ENCODE data around the gene ADCY6. TPM values are rescaled to one million over a fixed set of nuclear protein-coding genes. Genes with fewer than 3 reads are reported as not detected.

ADCY6 gene
- total RNA-seq: 0.22 and 0.32 TPM in 2 replicates

- intact Hi-C loops (cut with micrococcal nuclease): no loop called here
Observed at GRCh38 chr12:48788854-48789775, at the start of gene ADCY6. Gene ADCY6, minus strand, starts transcription at chr12:48789089. Its CDS starts 5,655 bp downstream, at chr12:48783434.

DNA sequence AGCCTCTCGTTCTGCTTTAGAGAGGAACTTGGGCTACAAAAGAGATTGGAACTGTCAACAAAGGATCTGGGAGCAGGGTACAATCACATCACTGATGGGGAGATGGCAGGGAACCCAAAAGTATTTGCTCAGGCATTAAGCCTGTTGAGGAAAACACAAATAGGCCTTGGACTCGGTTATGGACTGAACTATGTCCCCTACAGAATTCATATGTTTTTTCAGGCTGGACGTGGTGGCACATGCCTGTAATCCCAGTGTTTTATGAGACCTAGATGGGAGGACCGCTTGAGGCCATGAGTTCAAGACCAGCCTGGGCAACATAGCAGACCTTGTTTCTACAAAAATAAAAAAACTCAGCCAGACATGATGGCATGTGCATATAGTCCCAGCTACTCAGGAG lies 49.2 kb upstream of the ADCY6 start:
- intact Hi-C loops (cut with micrococcal nuclease): no loop called here

DNA sequence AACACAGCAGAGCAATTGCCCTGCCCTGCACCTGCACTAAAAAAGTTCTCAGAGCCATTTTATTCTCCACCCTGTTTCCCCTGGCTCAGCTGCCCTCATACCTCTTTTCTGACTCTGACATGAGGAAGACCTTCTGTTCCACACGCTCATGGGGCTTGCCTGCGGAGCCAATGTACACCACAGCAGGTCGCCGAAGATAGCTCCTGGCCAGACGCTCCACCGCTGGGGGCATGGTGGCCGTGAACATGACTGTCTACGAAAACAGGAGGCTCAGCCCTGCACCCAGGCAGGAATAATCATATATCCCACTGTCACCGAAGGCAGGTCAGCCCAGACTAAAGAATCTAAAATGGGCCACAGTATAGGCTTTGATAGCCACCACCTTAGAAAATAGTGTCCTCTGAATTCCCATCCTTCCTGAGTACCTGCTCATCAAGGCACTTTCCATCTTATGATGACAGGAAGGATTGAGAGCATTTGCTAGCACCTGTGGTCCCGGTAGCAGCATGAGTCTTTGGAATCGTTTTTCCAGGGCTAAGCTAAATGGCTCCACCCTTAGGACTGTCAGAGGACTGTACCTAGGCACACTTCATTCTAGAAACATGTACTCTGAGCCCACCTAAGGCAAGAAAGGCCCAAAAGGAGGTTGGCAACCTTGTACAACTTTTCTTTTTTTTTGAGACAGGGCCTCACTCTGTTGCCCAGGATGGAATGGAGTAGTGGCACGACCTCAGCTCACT lies 43.6 kb upstream of the ADCY6 start:
- intact Hi-C loops (cut with micrococcal nuclease): no loop called here

GRCh38 chr12:48831257-48831656 lies 42.4 kb upstream of the ADCY6 start:
- intact Hi-C loops (cut with micrococcal nuclease): no loop called here

DNA sequence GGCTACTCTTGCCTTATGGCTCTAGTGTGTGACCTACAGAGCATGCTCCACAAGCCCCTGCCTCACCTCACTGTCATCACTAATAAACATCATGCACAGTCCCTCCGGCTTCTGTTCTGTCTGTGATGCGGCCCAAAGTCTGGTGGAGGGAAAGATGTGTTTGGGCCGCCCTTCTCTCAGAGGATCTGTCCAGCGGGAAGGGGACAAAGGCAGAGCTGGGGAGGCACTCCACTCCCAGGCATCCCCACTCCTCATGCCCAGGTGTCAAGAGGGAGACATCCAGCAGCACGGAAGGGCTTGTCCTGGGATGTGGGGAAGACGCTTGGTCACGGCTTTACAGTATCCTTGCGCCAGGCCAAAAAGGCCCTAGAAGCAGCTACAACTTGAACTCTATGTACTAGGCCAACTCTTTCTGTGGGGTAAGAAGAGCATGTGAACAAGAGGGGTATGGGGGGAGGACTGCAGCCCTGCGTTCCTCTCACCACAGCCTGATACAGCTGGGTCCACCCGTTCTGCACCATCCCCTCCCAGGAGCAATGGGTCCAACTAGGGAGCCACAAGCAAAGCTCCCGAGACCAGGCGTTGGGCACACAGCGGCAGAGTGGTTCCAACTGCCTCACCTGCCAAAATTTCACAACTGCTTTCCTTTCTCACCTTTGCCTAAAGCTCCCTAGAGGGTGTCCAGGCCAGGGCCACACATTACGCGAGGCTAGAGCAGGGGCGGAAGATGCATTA lies 40.1 kb upstream of the ADCY6 start:
- intact Hi-C loops (cut with micrococcal nuclease): no loop called here

- intact Hi-C loops (cut with micrococcal nuclease): no loop called here
Observed at GRCh38 chr12:48828293-48828692, 39.4 kb upstream of the ADCY6 start.

DNA sequence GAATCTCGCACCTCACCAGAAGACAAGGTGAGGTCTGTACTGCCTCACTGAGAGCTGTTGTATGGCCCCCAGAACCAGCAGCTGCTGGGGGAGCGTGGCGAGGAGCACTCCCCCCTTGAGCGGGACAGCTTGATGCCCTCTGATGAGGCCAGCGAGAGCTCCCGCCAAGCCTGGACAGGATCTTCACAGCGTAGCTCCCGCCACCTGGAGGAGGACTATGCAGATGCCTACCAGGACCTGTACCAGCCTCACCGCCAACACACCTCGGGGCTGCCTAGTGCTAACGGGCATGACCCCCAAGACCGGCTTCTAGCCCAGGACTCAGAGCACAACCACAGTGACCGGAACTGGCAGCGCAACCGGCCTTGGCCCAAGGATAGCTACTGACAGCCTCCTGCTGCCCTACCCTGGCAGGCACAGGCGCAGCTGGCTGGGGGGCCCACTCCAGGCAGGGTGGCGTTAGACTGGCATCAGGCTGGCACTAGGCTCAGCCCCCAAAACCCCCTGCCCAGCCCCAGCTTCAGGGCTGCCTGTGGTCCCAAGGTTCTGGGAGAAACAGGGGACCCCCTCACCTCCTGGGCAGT lies 38.7 kb upstream of the ADCY6 start:
- intact Hi-C loops (cut with micrococcal nuclease): no loop called here

- intact Hi-C loops (cut with micrococcal nuclease): no loop called here
Observed at GRCh38 chr12:48827026-48827425, 38.1 kb upstream of the ADCY6 start.

DNA sequence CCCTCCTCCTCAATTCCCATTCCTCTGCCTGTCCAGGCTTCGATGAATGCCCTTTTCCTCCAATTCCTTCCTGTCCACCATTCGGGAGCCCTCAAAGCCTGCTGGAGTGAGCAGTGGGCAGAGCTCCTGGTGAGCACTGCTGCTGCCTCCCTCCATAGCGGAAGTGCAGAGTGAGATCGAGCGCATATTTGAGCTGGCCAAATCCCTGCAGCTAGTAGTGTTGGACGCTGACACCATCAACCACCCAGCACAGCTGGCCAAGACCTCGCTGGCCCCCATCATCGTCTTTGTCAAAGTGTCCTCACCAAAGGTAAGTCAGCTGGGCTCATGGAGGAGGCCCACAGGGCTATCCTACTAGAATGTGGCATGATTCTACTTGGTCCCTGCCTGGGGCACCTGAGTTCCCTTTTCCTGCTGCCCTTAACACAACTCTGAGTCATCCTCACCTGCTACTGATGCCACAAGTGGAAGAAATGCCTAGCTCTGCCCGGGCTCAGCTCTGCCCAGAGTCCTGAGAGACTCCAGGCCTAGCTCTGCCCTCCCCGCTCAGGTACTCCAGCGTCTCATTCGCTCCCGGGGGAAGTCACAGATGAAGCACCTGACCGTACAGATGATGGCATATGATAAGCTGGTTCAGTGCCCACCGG lies 37.4 kb upstream of the ADCY6 start:
- intact Hi-C loops (cut with micrococcal nuclease): no loop called here

GRCh38 chr12:48824905-48825304 lies 36.0 kb upstream of the ADCY6 start:
- intact Hi-C loops (cut with micrococcal nuclease): no loop called here

GRCh38 chr12:48824112-48824511 lies 35.2 kb upstream of the ADCY6 start:
- intact Hi-C loops (cut with micrococcal nuclease): no loop called here

GRCh38 chr12:48823281-48823680 lies 34.4 kb upstream of the ADCY6 start:
- intact Hi-C loops (cut with micrococcal nuclease): no loop called here

DNA sequence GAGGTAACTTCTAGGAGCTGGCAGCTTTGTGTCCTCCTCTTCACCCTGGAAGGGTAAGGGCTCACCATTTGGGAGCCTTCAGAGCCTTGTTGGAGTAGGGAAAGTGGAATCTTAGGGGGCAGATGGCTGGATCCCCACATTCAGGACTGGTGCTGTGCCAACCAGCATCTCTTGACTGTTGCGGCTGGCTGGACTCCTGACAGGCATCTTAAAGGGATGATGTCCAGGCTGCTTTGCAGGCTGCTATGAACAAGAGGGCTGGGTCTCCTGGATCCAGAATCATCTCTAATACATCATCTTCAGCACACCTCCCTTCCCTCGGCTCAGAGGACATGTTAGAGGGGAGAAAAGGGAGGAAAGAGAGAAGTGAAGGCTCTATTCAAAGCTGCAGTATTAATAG lies 33.8 kb upstream of the ADCY6 start:
- intact Hi-C loops (cut with micrococcal nuclease): no loop called here

DNA sequence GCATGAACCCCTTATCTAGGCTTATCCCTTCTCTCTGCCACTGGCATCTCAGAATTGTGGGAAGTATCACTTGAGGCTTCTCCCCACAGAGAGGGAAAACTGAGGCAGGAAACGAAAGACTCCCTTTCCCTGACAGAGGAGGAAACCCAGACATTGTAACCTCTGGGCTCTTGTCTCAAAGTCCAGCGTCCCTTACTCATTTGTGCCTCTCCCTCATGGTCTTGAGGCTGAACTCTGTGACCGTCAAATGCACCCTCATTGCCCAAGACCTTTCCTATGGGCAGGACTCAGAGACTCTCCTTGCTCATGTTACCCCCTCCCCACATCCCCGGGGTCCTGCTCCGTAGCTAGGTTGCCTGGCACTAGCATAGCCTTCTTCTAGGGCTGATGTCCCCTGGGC lies 33.2 kb upstream of the ADCY6 start:
- intact Hi-C loops (cut with micrococcal nuclease): no loop called here

GRCh38 chr12:48819986-48820725 lies 31.3 kb upstream of the ADCY6 start:
- intact Hi-C loops (cut with micrococcal nuclease): loop anchor here (10.0 kb wide), 1 partner anchor 915 kb away; the partner anchor contains the start of gene VDR

- intact Hi-C loops (cut with micrococcal nuclease): loop anchor here (1.0 to 10.0 kb wide), 5 partner anchors 33 to 914 kb away; partner anchors contain the start of genes CCNT1, DDX23, KANSL2 and RND1
Observed at GRCh38 chr12:48818831-48819590, 30.1 kb upstream of the ADCY6 start.

DNA sequence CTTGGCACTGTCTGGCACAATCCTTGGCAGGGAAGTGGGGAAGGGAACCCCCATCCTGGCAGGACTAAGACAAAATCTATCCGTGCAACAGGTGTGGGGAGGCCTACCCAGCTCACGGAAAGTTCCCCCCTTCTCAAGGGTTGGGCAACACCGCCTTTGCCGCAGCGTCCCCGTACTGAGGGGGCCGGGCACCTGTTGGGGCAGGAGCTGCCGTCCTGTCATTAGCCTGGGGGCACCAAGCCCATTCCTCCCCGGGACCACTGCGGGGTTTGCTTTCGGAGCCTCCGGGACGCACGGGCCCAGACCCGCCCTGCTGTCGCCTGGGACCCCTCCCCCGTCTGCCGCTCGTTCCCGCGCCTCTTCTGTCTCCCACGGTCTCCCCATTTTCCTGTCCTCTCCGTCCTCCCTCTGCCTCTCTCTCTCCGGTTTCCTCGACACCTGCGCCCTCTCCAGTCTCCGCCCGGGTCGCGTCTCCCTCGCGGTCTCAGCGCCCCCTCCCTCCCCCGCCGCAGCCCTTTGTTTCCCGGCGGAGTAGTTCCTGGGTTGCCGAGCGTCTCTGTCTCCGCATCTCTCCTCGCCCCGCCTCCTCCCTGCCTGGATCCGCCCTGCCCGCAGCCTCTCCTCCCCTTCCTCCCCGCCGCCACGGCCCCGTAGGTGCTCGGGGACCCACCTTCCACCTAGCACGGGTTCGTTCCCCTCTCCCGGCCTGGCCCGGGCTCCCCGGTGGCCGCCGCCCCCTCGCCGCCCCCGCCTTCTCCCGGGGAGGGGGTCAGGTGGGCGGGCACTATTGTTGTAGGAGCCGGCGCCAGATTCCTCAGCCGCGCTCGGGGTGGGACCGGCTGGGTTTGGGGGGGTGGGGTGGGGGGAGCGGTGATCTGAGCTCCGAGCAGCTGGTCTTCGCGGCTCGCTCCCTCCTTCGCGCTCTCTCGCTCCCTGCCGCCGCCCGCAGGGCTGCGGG lies 29.3 kb upstream of the ADCY6 start, which contains the start of gene CACNB3:
Gene CACNB3 (plus strand): TSS at position 624 of the 958 bp plus-strand sequence. CDS start 434 bp downstream, outside the sequence.
- intact Hi-C loops (cut with micrococcal nuclease): loop anchor here (1.0 to 10.0 kb wide), 5 partner anchors 34 to 913 kb away; partner anchors contain the start of genes CCNT1, DDX23, KANSL2 and RND1

Data from T-helper 1 cell treated with Interleukin-12 subunit alpha and Interleukin-12 subunit beta and Interleukin-4 antibody, amounts not matched to agents 30 ng/mL and 1 ng/mL, for 36 hours (primary cell).